ES-I3 (cell line): ENCODE data around the gene LHFPL3.

ENCODE experiments used
- H3K36me3 ChIP-seq: 2 replicates; pipeline ENCODE4 v1.6.1; 2013; ENCODE audit warnings: mild to moderate bottlenecking, low read length, control low read depth, moderate library complexity; ENCODE audit not compliant: insufficient read depth
- H3K4me1 ChIP-seq: 2 replicates; pipeline ENCODE4 v1.6.1; 2013; ENCODE audit warnings: mild to moderate bottlenecking, control low read depth, low read length; ENCODE audit not compliant: insufficient read depth
- H3K9ac ChIP-seq: 2 replicates; pipeline ENCODE4 v1.6.1; 2013; ENCODE audit warnings: low read depth, mild to moderate bottlenecking, low read length, moderate library complexity
- H3K9me3 ChIP-seq: 2 replicates; pipeline ENCODE4 v1.6.1; 2013; ENCODE audit warnings: mild to moderate bottlenecking, low read length, moderate library complexity; ENCODE audit not compliant: control insufficient read depth, insufficient read depth

LHFPL3 gene

DNA sequence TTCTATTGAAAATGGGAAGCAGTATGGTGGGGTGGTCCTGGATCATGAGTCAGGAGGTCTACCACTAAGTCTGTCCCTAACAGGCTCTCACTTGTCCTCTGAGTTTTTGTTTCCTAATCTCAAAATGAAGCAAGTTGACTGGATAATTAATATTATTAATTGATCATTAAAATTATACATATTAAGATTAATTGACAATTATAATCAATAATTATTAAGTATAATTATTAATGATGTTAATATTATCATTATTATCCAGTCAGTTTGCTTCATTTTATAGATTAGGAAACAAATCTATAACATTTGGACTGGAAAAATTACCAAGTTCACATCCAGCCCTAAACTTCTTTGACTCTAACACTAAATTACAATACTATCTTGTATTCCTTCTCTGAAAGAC, 511.4 kb downstream of the LHFPL3 start:
- no peaks in the 10 kb centered on the region for H3K9me3 ChIP-seq

DNA sequence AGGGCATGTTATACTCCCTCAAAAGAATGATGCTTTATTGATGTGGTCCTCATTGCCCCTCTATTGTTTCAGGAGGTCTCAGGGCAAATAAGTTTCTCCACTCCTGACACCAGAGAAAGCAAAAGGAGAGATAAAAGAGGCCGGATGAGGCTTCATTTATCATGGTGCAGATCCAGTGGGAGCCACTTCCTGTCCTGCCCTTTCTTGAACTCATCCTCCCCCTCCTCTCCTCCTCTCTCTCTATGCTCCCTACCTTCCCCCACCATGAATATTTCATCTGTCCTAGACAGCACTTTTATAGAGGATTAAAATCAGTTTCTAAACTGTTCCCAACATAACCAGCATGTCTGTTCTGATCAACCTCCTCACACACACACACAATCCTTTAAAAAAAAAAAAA, 513.4 kb downstream of the LHFPL3 start:
- H3K9ac ChIP-seq = no peak overlapping the region
- no peaks in the 10 kb centered on the region for H3K9me3 ChIP-seq
- no peaks in the 10 kb centered on the region for H3K36me3 ChIP-seq
- no peaks in the 10 kb centered on the region for H3K4me1 ChIP-seq

More for the DNA sequence above, 511.4 kb downstream of the LHFPL3 start:
- Histone ChIP-seq H3K9ac (no peak overlapping the region), H3K36me3 (no peaks in the 10 kb centered on the region), H3K4me1 (no peaks in the 10 kb centered on the region)

- Histone ChIP-seq H3K36me3 (no peaks in the 10 kb centered on the region), H3K9ac (no peak overlapping the region), H3K9me3 (no peaks in the 10 kb centered on the region), H3K4me1 (no peaks in the 10 kb centered on the region)
Measured at GRCh38 chr7:104843198-104843597, 514.8 kb downstream of the LHFPL3 start.

DNA sequence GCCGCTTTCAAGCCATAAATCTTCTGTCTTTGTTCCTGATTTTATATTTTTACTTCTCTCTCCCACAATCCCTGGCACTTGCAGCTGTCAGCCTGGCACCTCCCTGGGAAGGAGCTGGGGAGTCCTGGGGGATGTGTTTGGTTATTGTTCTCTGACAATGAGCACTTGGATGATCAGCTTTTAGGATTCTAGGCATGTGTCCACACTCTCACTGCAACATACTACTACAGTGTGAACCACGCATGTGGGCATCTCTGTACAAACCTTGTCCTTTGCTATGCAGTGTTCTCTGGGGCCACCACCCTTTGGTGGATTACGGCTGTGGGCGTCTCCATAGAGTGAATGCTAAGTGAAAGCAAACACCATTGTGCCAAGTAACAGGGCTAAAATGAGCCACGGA, 517.2 kb downstream of the LHFPL3 start:
- H3K9me3 ChIP-seq = no peaks in the 10 kb centered on the region

GRCh38 chr7:104846731-104847130, 518.3 kb downstream of the LHFPL3 start:
- no peaks in the 10 kb centered on the region for H3K36me3 ChIP-seq
- H3K4me1 ChIP-seq = no peaks in the 10 kb centered on the region
- H3K9ac ChIP-seq = no peak overlapping the region
- H3K9me3 ChIP-seq = no peaks in the 10 kb centered on the region

More for the DNA sequence above, 517.2 kb downstream of the LHFPL3 start:
- Histone ChIP-seq H3K36me3 (no peaks in the 10 kb centered on the region), H3K9ac (no peak overlapping the region), H3K4me1 (no peaks in the 10 kb centered on the region)

GRCh38 chr7:104848138-104848990, 520.0 kb downstream of the LHFPL3 start:
- Histone ChIP-seq H3K36me3 (no peaks in the 10 kb centered on the region), H3K4me1 (no peaks in the 10 kb centered on the region), H3K9me3 (no peaks in the 10 kb centered on the region), H3K9ac (no peak overlapping the region)

DNA sequence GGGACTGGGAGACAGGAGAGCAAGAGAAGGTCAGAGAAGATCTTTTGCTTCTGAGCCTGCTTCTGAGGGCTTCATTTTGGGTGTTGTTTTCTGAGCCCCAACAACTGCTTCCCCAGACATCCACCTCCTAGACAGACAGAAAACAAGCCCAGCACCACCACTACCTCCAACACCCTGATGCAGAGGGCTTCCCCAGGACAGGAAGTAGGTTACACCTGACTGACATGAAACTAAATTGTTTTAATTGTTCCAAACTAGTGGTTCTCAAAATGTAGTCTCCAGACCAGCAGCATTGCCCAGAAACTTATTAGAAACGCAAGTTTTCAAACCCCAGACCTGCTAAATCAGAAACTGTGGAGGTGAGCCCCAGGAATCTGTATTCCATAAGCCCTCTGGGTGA, 522.0 kb downstream of the LHFPL3 start:
- Histone ChIP-seq H3K9me3 (no peaks in the 10 kb centered on the region), H3K9ac (no peak overlapping the region), H3K4me1 (peaks cover 9% of the 10 kb centered on the region), H3K36me3 (no peaks in the 10 kb centered on the region)

- Histone ChIP-seq H3K9me3 (no peaks in the 10 kb centered on the region), H3K9ac (no peak overlapping the region), H3K4me1 (peaks cover 9% of the 10 kb centered on the region), H3K36me3 (no peaks in the 10 kb centered on the region)
Measured at GRCh38 chr7:104851268-104851667, 522.9 kb downstream of the LHFPL3 start.

GRCh38 chr7:104852386-104852785, 524.0 kb downstream of the LHFPL3 start:
- H3K9me3 ChIP-seq = no peaks in the 10 kb centered on the region
- no peak overlapping the region for H3K9ac ChIP-seq
- H3K36me3 ChIP-seq = no peaks in the 10 kb centered on the region
- peaks cover 9% of the 10 kb centered on the region for H3K4me1 ChIP-seq

DNA sequence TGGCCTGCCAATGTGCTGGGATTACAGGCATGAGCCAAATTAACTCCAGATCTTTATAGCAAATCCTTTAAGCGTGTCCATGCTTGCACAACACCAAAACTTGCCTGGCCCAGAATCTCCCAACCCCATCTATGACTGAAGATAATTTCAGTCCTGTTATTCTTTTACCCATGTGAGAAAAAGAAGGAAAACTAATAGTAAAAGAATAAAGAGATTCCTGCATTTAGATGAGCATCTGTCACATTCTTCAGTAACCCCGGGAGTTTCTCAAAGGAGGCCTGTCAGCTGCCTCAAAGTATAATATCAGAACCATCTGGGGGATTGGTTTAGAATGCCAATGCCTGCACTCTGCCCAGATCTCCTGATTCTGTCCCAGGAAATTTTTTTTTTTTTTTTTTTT, 527.5 kb downstream of the LHFPL3 start:
- no peaks in the 10 kb centered on the region for H3K9me3 ChIP-seq
- H3K4me1 ChIP-seq = peaks cover 9% of the 10 kb centered on the region
- no peaks in the 10 kb centered on the region for H3K36me3 ChIP-seq
- H3K9ac ChIP-seq = no peak overlapping the region

GRCh38 chr7:104857458-104858425, 529.3 kb downstream of the LHFPL3 start:
- H3K9ac ChIP-seq = no peak overlapping the region

GRCh38 chr7:104859754-104860426, 531.5 kb downstream of the LHFPL3 start:
- 0 out of 2 replicates have a peak, but pooled peaks cover 5% of the 10 kb centered on the region for H3K9me3 ChIP-seq
- no peaks in the 10 kb centered on the region for H3K36me3 ChIP-seq
- no peak overlapping the region for H3K9ac ChIP-seq

More at GRCh38 chr7:104857458-104858425, 529.3 kb downstream of the LHFPL3 start:
- H3K9me3 ChIP-seq = no peaks in the 10 kb centered on the region
- H3K36me3 ChIP-seq = no peaks in the 10 kb centered on the region
- H3K4me1 ChIP-seq = peaks cover 9% of the 10 kb centered on the region

GRCh38 chr7:104861729-104862390, 533.5 kb downstream of the LHFPL3 start:
- Histone ChIP-seq H3K9ac (no peak overlapping the region), H3K9me3 (0 out of 2 replicates have a peak, but pooled peaks cover 5% of the 10 kb centered on the region), H3K4me1 (no peaks in the 10 kb centered on the region), H3K36me3 (no peaks in the 10 kb centered on the region)

More at GRCh38 chr7:104859754-104860426, 531.5 kb downstream of the LHFPL3 start:
- no peaks in the 10 kb centered on the region for H3K4me1 ChIP-seq
